HEK293 (cell line): ENCODE data around the gene BORCS5.

Experiments
- CTCF ChIA-PET: fragments of 350-600 bp; formaldehyde crosslinking; extraction: SDS; loops from one replicate; lab custom pipeline; 2021; ENCODE audit warnings: antibody characterized with exemption; lab: Yijun Ruan, JAX
- POLR2A ChIA-PET: fragments of 300-600 bp; formaldehyde crosslinking; extraction: SDS; loops from one replicate; lab custom pipeline; 2020; ENCODE audit warnings: antibody characterized with exemption, inconsistent platforms; lab: Yijun Ruan, JAX
- H3K27ac ChIP-seq: fragments of 200-500 bp; sonication (Bioruptor generic); 2 replicates; pipeline ENCODE4 v1.5.1; 2014; ENCODE audit warnings: low read depth, low read length, control low read depth, inconsistent platforms; ENCODE audit errors: extremely low read depth
- H3K36me3 ChIP-seq, 2 experiments: fragments of 200-500 bp in 1 of 2; sonication (Bioruptor generic) in 1 of 2; 1 replicate in 1 of 2; 2 replicates in 1 of 2; pipeline ENCODE4 v1.5.1; 2014 to 2017; ENCODE audit warnings: inconsistent platforms in 2 of 2, low read length in 2 of 2; ENCODE audit not compliant: control insufficient read depth in 2 of 2, insufficient read depth in 1 of 2
- H3K4me1 ChIP-seq: fragments of 200-500 bp; sonication (Bioruptor generic); 2 replicates; pipeline ENCODE4 v1.5.1; 2014; ENCODE audit warnings: mild to moderate bottlenecking, low read length, inconsistent platforms; ENCODE audit not compliant: control insufficient read depth, insufficient read depth
- H3K4me3 ChIP-seq: 2 replicates; pipeline ENCODE4 v1.5.1; 2011; ENCODE audit warnings: low read depth, mild to moderate bottlenecking, control low read depth, low read length, moderate library complexity
- H3K9me3 ChIP-seq: fragments of 200-500 bp; sonication (Bioruptor generic); 2 replicates; pipeline ENCODE4 v1.5.1; 2014; ENCODE audit warnings: low read depth, low read length, inconsistent platforms; ENCODE audit not compliant: control insufficient read depth, insufficient read depth
- CTCF ChIP-seq: fragments of 450-650 bp; formaldehyde crosslinking; IDR thresholded peaks from 2 replicates; pipeline ENCODE4 v1.5.1; 2016; ENCODE audit warnings: missing biosample characterization, missing genetic modification characterization
- PRDM1 ChIP-seq: fragments of 450-650 bp; formaldehyde crosslinking; IDR thresholded peaks from 2 replicates; pipeline ENCODE4; 2016; ENCODE audit warnings: missing biosample characterization, missing genetic modification characterization
- PRDM4 ChIP-seq: fragments of 450-650 bp; formaldehyde crosslinking; IDR thresholded peaks from 2 replicates; pipeline ENCODE4 v1.5.1; 2017; ENCODE audit warnings: missing biosample characterization, missing genetic modification characterization
- REPIN1 ChIP-seq: fragments of 450-650 bp; formaldehyde crosslinking; IDR thresholded peaks from 2 replicates; pipeline ENCODE4 v1.5.1; 2017; ENCODE audit warnings: missing biosample characterization, missing genetic modification characterization, low read depth
- REST ChIP-seq: fragments of 450-650 bp; formaldehyde crosslinking; IDR thresholded peaks from 2 replicates; pipeline ENCODE4 v1.5.1; 2016; ENCODE audit warnings: missing biosample characterization, missing genetic modification characterization
- WT1 ChIP-seq: fragments of 450-650 bp; formaldehyde crosslinking; IDR thresholded peaks from 2 replicates; pipeline ENCODE4 v1.5.1; 2016; ENCODE audit warnings: missing biosample characterization, missing genetic modification characterization
- ZBTB11 ChIP-seq: fragments of 450-650 bp; formaldehyde crosslinking; conservative IDR thresholded peaks from 2 replicates; pipeline ENCODE4 v1.5.1; 2016; ENCODE audit warnings: low read depth, missing biosample characterization, missing genetic modification characterization
- ZBTB20 ChIP-seq: fragments of 450-650 bp; formaldehyde crosslinking; IDR thresholded peaks from 2 replicates; pipeline ENCODE4 v1.5.1; 2016; ENCODE audit warnings: missing biosample characterization, missing genetic modification characterization
- ZNF600 ChIP-seq: fragments of 450-650 bp; formaldehyde crosslinking; IDR thresholded peaks from 2 replicates; pipeline ENCODE4 v1.5.1; 2016; ENCODE audit warnings: missing biosample characterization, missing genetic modification characterization
- ZNF654 ChIP-seq: fragments of 450-650 bp; formaldehyde crosslinking; IDR thresholded peaks from 2 replicates; pipeline ENCODE4 v1.5.1; 2016; ENCODE audit warnings: low read depth, missing biosample characterization, missing genetic modification characterization

BORCS5 gene

GRCh38 chr12:12333407-12334366, 23.2 kb upstream of the BORCS5 start (continued):
- TF ChIP-seq PRDM4 (tag by site-specific recombination) = no peak
- TF ChIP-seq, all 188 proteins: peak for 19

- Histone ChIP-seq H3K27ac (no peak overlapping the region; the same call in 1 of the 2 replicates), H3K4me1 (peaks cover 10% of the 10 kb centered on the region), H3K36me3 (no peaks in the 10 kb centered on the region; a peak in 1 of 3 replicates), H3K4me3 (no peak overlapping the region), H3K9me3 (no peaks in the 10 kb centered on the region)
- CTCF ChIA-PET = interaction anchor here (0.6 to 3.4 kb wide), 20 partner anchors 7 to 302 kb away, joined by 3 to 25 read pairs (median 4); partner anchors contain the start of gene MANSC1
- peak; percentile 47 for TF ChIP-seq ZNF654 (tag by site-specific recombination)
- TF ChIP-seq ZBTB11 (tag by site-specific recombination) = 0 out of 2 replicates have a peak, but pooled peaks have one; percentile 19
- no peak for TF ChIP-seq REPIN1
- peak; percentile 78 for TF ChIP-seq CTCF
- TF ChIP-seq ZBTB20 (tag by site-specific recombination) = no peak
- peak; percentile 19; the same call in 1 of the 2 replicates for TF ChIP-seq PRDM1 (tag by site-specific recombination)
- POLR2A ChIA-PET = no interaction called here
Observed at GRCh38 chr12:12334367-12335040, 22.4 kb upstream of the BORCS5 start.

- H3K9me3 ChIP-seq = no peaks in the 10 kb centered on the region
- no peaks in the 10 kb centered on the region for H3K36me3 ChIP-seq
- CTCF ChIA-PET = interaction anchor here (0.6 to 3.3 kb wide), 7 partner anchors 9 to 297 kb away, joined by 3 to 9 read pairs (median 6); partner anchors contain the start of gene MANSC1
- TF ChIP-seq REST (tag by site-specific recombination) (no peak), ZNF600 (tag by site-specific recombination) (peak; percentile 73; the same call in 1 of the 2 replicates), WT1 (tag by site-specific recombination) (peak; percentile 57; the same call in 1 of the 2 replicates)
- no peak overlapping the region for H3K4me3 ChIP-seq
- POLR2A ChIA-PET = no interaction called here
- H3K27ac ChIP-seq = no peak overlapping the region
- peaks cover 10% of the 10 kb centered on the region for H3K4me1 ChIP-seq
Observed at GRCh38 chr12:12336049-12336411, 20.8 kb upstream of the BORCS5 start.
